BLaER1 (cell line): ENCODE measurements around the gene SMIM10L2A.
A peak's percentile ranks its signal among the peaks of the same experiment; 100 is the strongest.

Experiments
- H3K27ac ChIP-seq: shearing (Covaris generic); formaldehyde crosslinking; 2 replicates; pipeline ENCODE4 v1.8.1; 2022
- H3K27me3 ChIP-seq: shearing (Covaris generic); formaldehyde crosslinking; 2 replicates; pipeline ENCODE4 v1.8.1; 2022
- H3K36me3 ChIP-seq: shearing (Covaris generic); formaldehyde crosslinking; 2 replicates; pipeline ENCODE4 v1.8.1; 2022
- H3K4me1 ChIP-seq: shearing (Covaris generic); formaldehyde crosslinking; 2 replicates; pipeline ENCODE4 v1.8.1; 2022
- H3K4me2 ChIP-seq: shearing (Covaris generic); formaldehyde crosslinking; 2 replicates; pipeline ENCODE4 v1.8.1; 2022
- H3K4me3 ChIP-seq: shearing (Covaris generic); formaldehyde crosslinking; 2 replicates; pipeline ENCODE4 v1.8.1; 2022
- H3K9ac ChIP-seq: shearing (Covaris generic); formaldehyde crosslinking; 2 replicates; pipeline ENCODE4 v1.8.1; 2022
- H3K9me3 ChIP-seq: shearing (Covaris generic); formaldehyde crosslinking; 2 replicates; pipeline ENCODE4 v1.8.1; 2022
- H4K20me1 ChIP-seq: shearing (Covaris generic); formaldehyde crosslinking; 2 replicates; pipeline ENCODE4 v1.8.1; 2022
- Cebpa-rat ChIP-seq: shearing (Covaris generic); IDR thresholded peaks from 2 replicates; pipeline ENCODE4 v1.8.1; 2022

The SMIM10L2A gene

GRCh38 chrX:135421932-135422809 is at the start of gene SMIM10L2A:
TSS of gene SMIM10L2A (plus strand) at chrX:135421944. CDS start at chrX:135422132, 188 bp downstream.
- no peak for TF ChIP-seq Cebpa-rat
- H4K20me1 ChIP-seq = no peaks in the 10 kb centered on the region; the same call in 1 of the 2 replicates
- H3K27ac ChIP-seq = no peak within 1 kb of the TSS
- H3K9me3 ChIP-seq = no peaks in the 10 kb centered on the region
- H3K4me3 ChIP-seq = peak within 1 kb of the TSS; percentile 68
- no peak within 1 kb of the TSS for H3K9ac ChIP-seq
- peaks cover 35% of the 10 kb centered on the region for H3K4me1 ChIP-seq
- peaks cover 60% of the 10 kb centered on the region for H3K27me3 ChIP-seq
- peak within 1 kb of the TSS; percentile 75 for H3K4me2 ChIP-seq
- no peaks in the 10 kb centered on the region for H3K36me3 ChIP-seq

DNA sequence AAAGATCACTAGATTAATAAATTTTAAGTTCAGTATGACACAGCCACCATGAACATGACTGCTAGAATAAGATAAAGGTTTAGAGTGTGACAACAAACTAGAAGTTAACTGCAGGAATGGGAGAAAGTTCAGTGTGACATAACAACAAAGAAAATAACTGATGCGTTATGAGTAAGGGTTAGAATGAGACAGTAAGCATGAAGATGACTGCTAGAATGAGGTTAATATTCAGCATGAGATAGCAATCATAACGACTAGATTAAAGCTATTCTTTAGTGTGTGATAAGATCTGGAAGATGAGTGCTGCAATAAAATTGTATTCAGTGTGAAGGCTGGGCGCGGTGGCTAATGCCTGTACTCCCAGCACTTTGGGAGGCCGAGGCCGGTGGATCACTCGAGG is 48.4 kb upstream of the SMIM10L2A start:
- Histone ChIP-seq H3K4me3 (no peak overlapping the region), H3K4me2 (no peak overlapping the region), H3K9me3 (peaks cover 9% of the 10 kb centered on the region)

GRCh38 chrX:135382260-135382659 is 39.5 kb upstream of the SMIM10L2A start:
- H3K36me3 ChIP-seq = no peaks in the 10 kb centered on the region
- no peak overlapping the region for H3K27ac ChIP-seq
- no peaks in the 10 kb centered on the region for H4K20me1 ChIP-seq
- no peak overlapping the region for H3K4me2 ChIP-seq
- TF ChIP-seq Cebpa-rat = no peak
- no peaks in the 10 kb centered on the region for H3K9me3 ChIP-seq
- peaks cover 69% of the 10 kb centered on the region for H3K27me3 ChIP-seq
- no peak overlapping the region for H3K9ac ChIP-seq
- no peaks in the 10 kb centered on the region for H3K4me1 ChIP-seq
- H3K4me3 ChIP-seq = no peak overlapping the region

More for the DNA sequence above, 48.4 kb upstream of the SMIM10L2A start:
- Histone ChIP-seq H3K9ac (no peak overlapping the region), H3K27me3 (peaks cover 52% of the 10 kb centered on the region), H4K20me1 (no peaks in the 10 kb centered on the region), H3K27ac (no peak overlapping the region), H3K36me3 (no peaks in the 10 kb centered on the region), H3K4me1 (no peaks in the 10 kb centered on the region)
- TF ChIP-seq Cebpa-rat = no peak

DNA sequence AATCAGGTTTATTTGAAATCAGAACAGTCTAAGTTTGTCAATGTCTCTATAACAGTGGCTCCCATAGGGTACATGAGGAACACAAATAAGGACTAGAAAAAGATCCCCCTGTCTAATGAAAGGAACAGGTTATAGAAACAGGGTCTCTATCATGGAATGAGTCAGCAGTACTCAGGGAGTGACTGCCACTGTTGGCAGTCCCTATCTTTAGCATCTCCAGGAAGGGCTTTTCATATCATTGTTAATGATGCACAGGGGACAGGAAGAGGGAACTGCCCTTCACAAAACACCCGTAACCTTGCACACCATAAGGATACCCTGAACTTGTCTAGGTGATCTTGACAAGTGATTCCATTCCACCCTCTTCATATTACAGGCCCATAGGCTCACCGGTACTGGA is 38.5 kb upstream of the SMIM10L2A start:
- H3K9me3 ChIP-seq = no peaks in the 10 kb centered on the region
- H3K4me1 ChIP-seq = no peaks in the 10 kb centered on the region
- H3K27ac ChIP-seq = no peak overlapping the region
- no peak overlapping the region for H3K4me2 ChIP-seq
- no peaks in the 10 kb centered on the region for H4K20me1 ChIP-seq
- no peak for TF ChIP-seq Cebpa-rat
- H3K9ac ChIP-seq = no peak overlapping the region
- H3K27me3 ChIP-seq = peaks cover 61% of the 10 kb centered on the region
- H3K4me3 ChIP-seq = no peak overlapping the region
- H3K36me3 ChIP-seq = no peaks in the 10 kb centered on the region

GRCh38 chrX:135384161-135384836 is 37.4 kb upstream of the SMIM10L2A start:
- Histone ChIP-seq H3K4me1 (no peaks in the 10 kb centered on the region), H3K9me3 (no peaks in the 10 kb centered on the region), H3K4me2 (no peak overlapping the region; the same call in 1 of the 2 replicates), H3K27me3 (peaks cover 63% of the 10 kb centered on the region), H3K36me3 (no peaks in the 10 kb centered on the region), H4K20me1 (no peaks in the 10 kb centered on the region), H3K9ac (no peak overlapping the region), H3K27ac (no peak overlapping the region), H3K4me3 (no peak overlapping the region)
- TF ChIP-seq Cebpa-rat = no peak

GRCh38 chrX:135388841-135389240 is 32.9 kb upstream of the SMIM10L2A start:
- Histone ChIP-seq H3K9me3 (no peaks in the 10 kb centered on the region), H3K9ac (no peak overlapping the region), H3K27ac (no peak overlapping the region), H3K4me2 (no peak overlapping the region), H4K20me1 (no peaks in the 10 kb centered on the region), H3K4me3 (no peak overlapping the region), H3K4me1 (no peaks in the 10 kb centered on the region), H3K36me3 (no peaks in the 10 kb centered on the region), H3K27me3 (peaks cover 72% of the 10 kb centered on the region)
- no peak for TF ChIP-seq Cebpa-rat

DNA sequence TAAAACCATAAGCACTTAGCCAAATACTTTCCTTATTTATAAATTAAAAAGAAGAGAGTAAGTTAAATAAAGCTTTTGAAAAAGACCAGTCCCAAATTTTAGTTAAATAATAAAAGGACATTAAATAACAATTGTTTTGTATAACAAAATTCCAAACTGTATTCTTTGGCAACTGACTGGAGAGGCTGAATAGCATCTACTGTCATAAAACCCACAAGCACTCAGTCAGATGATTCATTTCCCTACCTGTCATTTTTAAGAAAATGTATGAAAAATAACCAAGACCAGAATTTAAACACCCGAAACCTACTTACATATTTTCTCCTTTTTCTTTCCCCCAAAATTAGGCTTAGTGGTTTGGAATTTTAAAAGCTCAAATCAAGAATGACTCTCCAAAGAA is 32.5 kb upstream of the SMIM10L2A start:
- TF ChIP-seq Cebpa-rat = no peak
- no peak overlapping the region for H3K27ac ChIP-seq
- H3K27me3 ChIP-seq = peaks cover 69% of the 10 kb centered on the region
- no peaks in the 10 kb centered on the region for H3K9me3 ChIP-seq
- no peak overlapping the region for H3K9ac ChIP-seq
- no peak overlapping the region for H3K4me2 ChIP-seq
- no peaks in the 10 kb centered on the region for H3K36me3 ChIP-seq
- H4K20me1 ChIP-seq = no peaks in the 10 kb centered on the region
- no peak overlapping the region for H3K4me3 ChIP-seq
- no peaks in the 10 kb centered on the region for H3K4me1 ChIP-seq

DNA sequence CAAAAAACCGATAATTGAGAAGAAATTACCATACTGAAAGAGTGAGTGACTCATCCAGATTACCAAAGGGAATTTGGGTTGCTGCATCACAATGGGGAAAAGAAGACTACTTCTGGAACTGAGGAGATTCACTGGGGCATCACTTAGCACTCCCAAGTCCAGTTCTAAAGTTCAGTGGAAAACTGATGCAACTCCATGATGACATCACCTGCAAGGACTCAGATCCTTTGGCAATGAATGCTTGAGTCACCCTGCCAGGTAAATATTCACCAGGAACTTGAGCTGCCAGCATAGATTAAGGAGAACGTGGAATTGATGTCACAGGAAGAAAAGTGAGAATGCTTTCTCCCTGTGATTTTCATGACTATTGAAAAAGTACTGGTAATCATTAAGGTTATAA is 32.0 kb upstream of the SMIM10L2A start:
- no peaks in the 10 kb centered on the region for H3K4me1 ChIP-seq
- H3K9ac ChIP-seq = no peak overlapping the region
- H4K20me1 ChIP-seq = no peaks in the 10 kb centered on the region
- no peak overlapping the region for H3K4me3 ChIP-seq
- H3K9me3 ChIP-seq = no peaks in the 10 kb centered on the region
- no peaks in the 10 kb centered on the region for H3K36me3 ChIP-seq
- H3K27me3 ChIP-seq = peaks cover 64% of the 10 kb centered on the region
- no peak overlapping the region for H3K27ac ChIP-seq
- H3K4me2 ChIP-seq = no peak overlapping the region
- no peak for TF ChIP-seq Cebpa-rat

GRCh38 chrX:135391734-135392133 is 30.0 kb upstream of the SMIM10L2A start:
- Histone ChIP-seq H3K9ac (no peak overlapping the region), H3K4me2 (no peak overlapping the region), H3K9me3 (no peaks in the 10 kb centered on the region), H4K20me1 (no peaks in the 10 kb centered on the region), H3K27ac (no peak overlapping the region), H3K4me3 (no peak overlapping the region), H3K27me3 (peaks cover 68% of the 10 kb centered on the region), H3K36me3 (no peaks in the 10 kb centered on the region), H3K4me1 (no peaks in the 10 kb centered on the region)
- TF ChIP-seq Cebpa-rat = no peak

- no peak overlapping the region for H3K27ac ChIP-seq
Measured at GRCh38 chrX:135393051-135393450, 28.7 kb upstream of the SMIM10L2A start.

More at GRCh38 chrX:135393051-135393450, 28.7 kb upstream of the SMIM10L2A start:
- Histone ChIP-seq H3K27me3 (peaks cover 81% of the 10 kb centered on the region), H3K9me3 (no peaks in the 10 kb centered on the region), H4K20me1 (no peaks in the 10 kb centered on the region), H3K36me3 (no peaks in the 10 kb centered on the region), H3K9ac (no peak overlapping the region), H3K4me3 (no peak overlapping the region), H3K4me2 (no peak overlapping the region), H3K4me1 (no peaks in the 10 kb centered on the region)
- TF ChIP-seq Cebpa-rat = no peak
